Stromal cell of bone marrow (primary cell): Measurements from ENCODE around the gene SNRNP27.
A peak's percentile ranks its signal among the peaks of the same experiment; 100 is the strongest.
"Not testable (repeated sequence)": the region's sequence is repeated elsewhere in the genome, so short reads cannot be mapped to it uniquely, and the experiment has no call there.

Source experiments
- DNase-seq: peaks from one replicate; pipeline ENCODE4 v3.0.0-alpha.2; 2012; ENCODE audit warnings: low read depth

Gene SNRNP27

GRCh38 chr2:69946351-69947324 lies 52.9 kb downstream of the SNRNP27 start:
- peak; percentile 21 for DNase-seq

DNA sequence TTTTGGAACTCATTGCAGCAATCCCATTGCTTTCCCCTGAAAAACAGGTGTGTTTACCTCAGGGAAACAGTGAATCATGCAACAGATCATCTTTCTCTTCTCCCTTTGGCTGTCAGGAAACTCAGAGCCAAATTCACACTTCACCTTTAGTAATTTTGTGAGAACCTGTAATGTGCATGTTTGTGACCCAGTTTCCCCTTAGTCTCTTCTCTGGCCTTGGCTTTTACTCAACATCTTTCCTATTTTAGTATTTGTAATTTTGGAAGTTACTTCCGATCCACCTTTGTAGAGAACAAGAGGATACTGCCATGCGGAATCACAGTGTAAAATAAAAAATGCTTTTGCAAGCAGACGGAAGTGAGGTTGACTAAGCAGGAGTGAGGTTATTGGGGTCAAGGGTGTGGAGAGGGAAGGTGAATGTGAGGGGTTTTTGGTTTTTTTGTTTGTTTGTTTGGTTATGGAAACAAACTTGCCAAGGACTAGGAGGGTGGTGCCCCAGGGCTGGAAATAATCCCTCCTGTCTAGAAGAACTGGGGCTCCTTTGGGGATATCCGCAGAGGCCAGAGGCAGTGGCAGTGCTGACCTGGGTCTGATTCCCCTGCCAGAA lies 53.7 kb downstream of the SNRNP27 start:
- no peak for DNase-seq

GRCh38 chr2:69948032-69948962 lies 54.5 kb downstream of the SNRNP27 start:
- DNase-seq = no peak

DNA sequence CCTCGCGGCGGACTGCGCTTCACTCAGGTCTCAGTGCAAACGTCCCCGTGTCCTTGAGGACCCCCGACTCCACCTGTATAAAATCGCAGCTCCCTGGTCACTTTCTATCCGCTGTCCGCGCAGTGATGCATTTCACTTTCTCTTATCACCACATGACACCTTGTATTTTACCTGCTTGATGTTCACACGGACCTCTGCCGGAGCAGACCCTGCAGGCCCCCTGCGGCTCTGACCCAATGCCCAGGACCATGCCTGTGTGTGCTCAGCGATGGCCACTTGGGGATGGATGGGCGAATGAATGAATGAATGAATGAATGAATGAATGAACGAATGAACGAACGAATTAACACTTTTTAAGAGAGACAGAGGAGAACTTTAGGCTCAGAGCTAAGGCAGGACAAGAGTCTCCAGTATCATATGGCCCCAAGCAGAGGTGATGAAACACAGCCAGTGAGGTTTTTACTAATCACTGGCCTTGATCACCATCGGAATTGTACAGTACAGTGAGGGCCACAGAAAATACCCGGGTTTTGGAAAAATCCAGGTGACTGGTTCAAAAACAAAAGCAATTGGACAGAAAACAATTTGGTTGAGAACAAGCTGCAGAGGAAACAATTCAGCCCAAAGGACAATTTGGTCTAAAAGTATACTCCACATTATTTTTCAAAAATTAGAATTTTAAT lies 55.3 kb downstream of the SNRNP27 start:
- no peak for DNase-seq

- DNase-seq = no peak
Observed at GRCh38 chr2:69950241-69950640, 56.5 kb downstream of the SNRNP27 start.

- not testable (repeated sequence) for DNase-seq
Observed at GRCh38 chr2:69950671-69951070, 56.9 kb downstream of the SNRNP27 start.

- no peak for DNase-seq
Observed at GRCh38 chr2:69952336-69953115, 58.8 kb downstream of the SNRNP27 start.

GRCh38 chr2:69954084-69954483 lies 60.3 kb downstream of the SNRNP27 start:
- no peak for DNase-seq
